Upper lobe of left lung (tissue), 6 donors: ENCODE results near the gene GLRX. TPM values are rescaled to one million over a fixed set of nuclear protein-coding genes. Genes with fewer than 3 reads are reported as not detected.
A peak's percentile ranks its signal among the peaks of the same experiment; 100 is the strongest.
"Not testable (repeated sequence)": the region's sequence is repeated elsewhere in the genome, so short reads cannot be mapped to it uniquely, and the experiment has no call there.

Experiments
- ATAC-seq, 2 donors: fragments of 200-7000 bp; cut with Tn5 transposase; one replicate each; pipeline ENCODE4 v1.9.1; 2022; ENCODE audit warnings: mild to moderate bottlenecking in 2 of 2, moderate library complexity in 2 of 2; ENCODE audit not compliant: low FRiP score in 2 of 2
- DNase-seq, 2 donors: peaks; one replicate each; pipeline ENCODE4 v3.0.0-alpha.2; 2019 to 2020
- H3K27ac ChIP-seq, 4 donors: fragments of 200-600 bp; sonication (generic); one replicate each; pipeline ENCODE4 v1.5.1; 2016 to 2019
- H3K27me3 ChIP-seq, 4 donors: fragments of 200-600 bp; sonication (generic); one replicate each; pipeline ENCODE4 v1.5.1; 2017 to 2019
- H3K36me3 ChIP-seq, 4 donors: fragments of 200-600 bp; sonication (generic); one replicate each; pipeline ENCODE4 v1.5.1; 2016 to 2019
- H3K4me1 ChIP-seq, 4 donors: fragments of 200-600 bp; sonication (generic); one replicate each; pipeline ENCODE4 v1.5.1; 2018 to 2019
- H3K4me3 ChIP-seq, 4 donors: fragments of 200-600 bp; sonication (generic); one replicate each; pipeline ENCODE4 v1.5.1; 2017 to 2019; ENCODE audit warnings: mild to moderate bottlenecking in 2 of 4, moderate library complexity in 1 of 4
- H3K9me3 ChIP-seq, 4 donors: fragments of 200-600 bp; sonication (generic); one replicate each; pipeline ENCODE4 v1.5.1; 2018 to 2019
- EP300 ChIP-seq, 4 donors: sonication (generic); formaldehyde crosslinking; IDR thresholded peaks; one replicate each; pipeline ENCODE4 v1.5.1; 2017; ENCODE audit warnings: antibody characterized with exemption in 4 of 4, control low read depth in 2 of 4
- POLR2A ChIP-seq, 4 donors: fragments of 450-650 bp; IDR thresholded peaks; one replicate each; pipeline ENCODE4 v1.5.1; 2016 to 2017; ENCODE audit warnings: antibody characterized with exemption in 4 of 4, mild to moderate bottlenecking in 2 of 4
- POLR2AphosphoS5 ChIP-seq, 2 donors: sonication (generic); formaldehyde crosslinking; IDR thresholded peaks; one replicate each; pipeline ENCODE4 v1.5.1; 2017; ENCODE audit warnings: antibody characterized with exemption in 2 of 2
- WGBS, 2 donors: methylation state at CpG; one replicate each; pipeline ENCODE4 v1.1.5; 2017 to 2018; 5-methylcytosine and 5-hydroxymethylcytosine counted together
- total RNA-seq, 6 donors: library from RNA; depleted of rRNA in 4 of 6; stranded (reverse); fragments of >200 nt in 4 of 6; gene quantifications; one replicate each; pipeline versions ENCODE4 v1.1.0 to v1.2.1, GENCODE V29; 2016 to 2021
- TF ChIP-seq, protein P1 (sequence below), 6 experiments: fragments of 450-650 bp in 4 of 6; fragments of 200-600 bp in 2 of 6; sonication (generic) in 2 of 6; IDR thresholded peaks; one replicate each; pipeline ENCODE4 v1.5.1; 2016 to 2019; ENCODE audit warnings: antibody characterized with exemption in 6 of 6
- donor health status: DM: no; HTN: no; CAD: no; lungs with moderate emphysema.
- donor health status: DM: no; HTN: yes; CAD: no; lungs with severe emphysema.

Gene GLRX
- total RNA-seq, 6 donors from 2014 or later: 22.0 to 99.9 (median 78.5) TPM

DNA sequence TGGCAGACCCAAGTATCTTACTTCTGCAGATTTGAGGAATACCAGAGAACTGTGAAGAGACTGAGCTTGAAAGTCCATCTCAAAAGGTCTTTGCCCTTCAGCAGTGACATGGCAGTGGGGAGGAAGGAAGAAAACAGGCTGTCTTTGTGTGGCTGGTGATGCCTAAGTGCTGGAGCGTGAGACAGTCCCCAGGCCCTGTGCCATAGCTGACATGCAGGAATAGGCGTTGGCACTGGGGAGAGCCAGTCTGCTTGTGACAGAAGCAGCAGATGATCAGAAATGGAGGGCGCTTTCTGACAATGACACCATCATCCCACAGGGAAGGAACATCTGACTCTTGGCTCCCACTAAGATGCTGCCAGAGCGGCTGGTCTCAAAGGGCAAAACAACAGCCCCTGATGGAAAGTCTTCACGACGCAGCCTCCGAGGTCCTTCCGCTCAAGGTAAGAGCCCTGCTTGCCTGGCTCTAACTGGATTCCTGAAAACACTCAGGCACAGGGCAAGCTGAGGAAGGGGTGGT lies 15.5 kb upstream of the GLRX start:
- Histone ChIP-seq H3K4me3 (no peak overlapping the region), H3K4me1 (peaks cover 44 to 62% (median 50%) of the 10 kb centered on the region in 4 donors), H3K27ac (no peak overlapping the region), H3K9me3 (no peaks in the 10 kb centered on the region), H3K27me3 (no peaks in the 10 kb centered on the region), H3K36me3 (no peaks in the 10 kb centered on the region)
- no peak for ATAC-seq
- WGBS, 2 donors: 97 to 98% methylated on average over 6 to 8 of the region's 8 CpGs
- TF ChIP-seq POLR2A (IDR thresholded peaks at IDR 0.05) (no peak), POLR2AphosphoS5 (IDR thresholded peaks at IDR 0.05) (no peak), EP300 (IDR thresholded peaks at IDR 0.05) (no peak)
- TF ChIP-seq, protein P1, sequence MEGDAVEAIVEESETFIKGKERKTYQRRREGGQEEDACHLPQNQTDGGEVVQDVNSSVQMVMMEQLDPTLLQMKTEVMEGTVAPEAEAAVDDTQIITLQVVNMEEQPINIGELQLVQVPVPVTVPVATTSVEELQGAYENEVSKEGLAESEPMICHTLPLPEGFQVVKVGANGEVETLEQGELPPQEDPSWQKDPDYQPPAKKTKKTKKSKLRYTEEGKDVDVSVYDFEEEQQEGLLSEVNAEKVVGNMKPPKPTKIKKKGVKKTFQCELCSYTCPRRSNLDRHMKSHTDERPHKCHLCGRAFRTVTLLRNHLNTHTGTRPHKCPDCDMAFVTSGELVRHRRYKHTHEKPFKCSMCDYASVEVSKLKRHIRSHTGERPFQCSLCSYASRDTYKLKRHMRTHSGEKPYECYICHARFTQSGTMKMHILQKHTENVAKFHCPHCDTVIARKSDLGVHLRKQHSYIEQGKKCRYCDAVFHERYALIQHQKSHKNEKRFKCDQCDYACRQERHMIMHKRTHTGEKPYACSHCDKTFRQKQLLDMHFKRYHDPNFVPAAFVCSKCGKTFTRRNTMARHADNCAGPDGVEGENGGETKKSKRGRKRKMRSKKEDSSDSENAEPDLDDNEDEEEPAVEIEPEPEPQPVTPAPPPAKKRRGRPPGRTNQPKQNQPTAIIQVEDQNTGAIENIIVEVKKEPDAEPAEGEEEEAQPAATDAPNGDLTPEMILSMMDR (IDR thresholded peaks at IDR 0.05): no peak
- DNase-seq: no peak

DNA sequence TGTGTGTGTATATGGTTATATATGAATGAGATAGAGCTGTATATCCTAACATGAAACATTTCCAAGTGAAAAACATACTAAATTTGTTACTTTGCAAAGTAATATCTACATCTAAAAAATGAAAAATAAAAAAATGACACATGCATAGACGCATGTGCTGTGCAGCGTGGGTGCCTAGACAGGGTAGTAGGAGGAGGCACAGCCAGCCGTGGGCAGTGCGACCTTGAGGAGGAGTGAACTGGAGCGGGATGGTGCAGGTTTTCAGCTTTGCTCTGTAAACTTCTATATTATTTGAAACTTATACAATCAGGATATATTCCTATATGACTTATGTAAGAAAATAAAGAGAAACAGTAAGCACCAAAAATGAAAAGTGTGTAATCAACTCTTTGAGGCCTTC lies 15.0 kb upstream of the GLRX start:
- WGBS, 2 donors: 94% methylated on average over 5 of the region's 5 CpGs
- ATAC-seq: no peak
- Histone ChIP-seq H3K9me3 (no peaks in the 10 kb centered on the region), H3K27me3 (no peaks in the 10 kb centered on the region), H3K4me1 (peaks cover 41 to 57% (median 46%) of the 10 kb centered on the region in 4 donors), H3K27ac (peak overlapping the region in 2 of 4 donors; percentile 92 to 95), H3K4me3 (no peak overlapping the region), H3K36me3 (no peaks in the 10 kb centered on the region)
- DNase-seq: no peak
- TF ChIP-seq EP300 (IDR thresholded peaks at IDR 0.05): no peak
- TF ChIP-seq POLR2A (IDR thresholded peaks at IDR 0.05): no peak

DNA sequence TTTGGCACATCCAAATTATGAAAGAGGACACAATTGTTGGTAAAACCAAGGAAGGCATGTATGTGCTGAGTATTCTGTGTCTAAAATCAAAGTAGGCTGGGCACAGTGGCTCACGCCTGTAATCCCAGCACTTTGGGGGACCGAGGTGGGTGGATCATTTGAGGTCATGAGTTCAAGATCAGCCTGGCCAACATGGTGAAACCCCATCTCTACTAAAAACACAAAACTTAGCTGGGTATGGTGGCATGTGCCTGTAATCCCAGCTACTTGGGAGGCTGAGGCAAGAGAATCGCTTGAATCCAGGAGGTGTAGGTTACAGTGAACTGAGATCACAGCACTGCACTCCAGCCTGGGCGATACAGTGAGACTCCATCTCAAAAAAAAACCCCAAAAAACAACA lies 14.4 kb upstream of the GLRX start:
- peak overlapping the region; percentile 92 to 95 (median 94) for H3K27ac ChIP-seq
- 92 to 93% methylated on average over 4 of the region's 4 CpGs for WGBS, 2 donors
- ATAC-seq: not testable (repeated sequence)

DNA sequence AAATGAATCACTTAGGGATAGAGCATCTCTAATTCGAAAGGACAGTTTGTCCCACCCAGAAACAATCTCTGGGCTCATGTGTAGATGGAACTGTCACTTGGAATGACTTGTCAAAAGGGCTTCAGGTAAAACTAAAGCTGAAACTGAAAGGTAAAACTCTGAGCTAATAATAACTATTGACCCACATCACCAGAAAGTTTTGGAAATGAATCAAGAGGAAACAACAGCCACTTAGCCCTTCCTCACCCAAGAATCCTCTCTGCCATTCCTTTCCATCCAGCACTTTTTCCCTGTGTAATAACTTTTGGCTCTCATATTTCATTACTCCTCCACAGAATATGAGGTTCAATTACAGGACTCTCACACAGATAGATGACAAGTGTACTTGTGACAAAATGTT lies 14.0 kb upstream of the GLRX start:
- Histone ChIP-seq H3K9me3 (no peaks in the 10 kb centered on the region), H3K27ac (peak overlapping the region; percentile 92 to 95 (median 94)), H3K4me3 (no peak overlapping the region), H3K36me3 (no peaks in the 10 kb centered on the region), H3K4me1 (peaks cover 32 to 49% (median 40%) of the 10 kb centered on the region in 4 donors), H3K27me3 (no peaks in the 10 kb centered on the region)
- 67 to 76% methylated on average over 1 of the region's 1 CpG for WGBS, 2 donors
- ATAC-seq (no peak), DNase-seq (no peak)
- TF ChIP-seq, protein P1 (IDR thresholded peaks at IDR 0.05): no peak
- TF ChIP-seq POLR2AphosphoS5 (IDR thresholded peaks at IDR 0.05) (no peak), EP300 (IDR thresholded peaks at IDR 0.05) (no peak), POLR2A (IDR thresholded peaks at IDR 0.05) (no peak)

More for the DNA sequence above, 14.4 kb upstream of the GLRX start:
- not testable (repeated sequence) for H3K36me3 ChIP-seq, DNase-seq, H3K27me3 ChIP-seq, H3K4me3 ChIP-seq, H3K9me3 ChIP-seq
- H3K4me1 ChIP-seq: peaks cover 36 to 52% (median 41%) of the 10 kb centered on the region in 4 donors

DNA sequence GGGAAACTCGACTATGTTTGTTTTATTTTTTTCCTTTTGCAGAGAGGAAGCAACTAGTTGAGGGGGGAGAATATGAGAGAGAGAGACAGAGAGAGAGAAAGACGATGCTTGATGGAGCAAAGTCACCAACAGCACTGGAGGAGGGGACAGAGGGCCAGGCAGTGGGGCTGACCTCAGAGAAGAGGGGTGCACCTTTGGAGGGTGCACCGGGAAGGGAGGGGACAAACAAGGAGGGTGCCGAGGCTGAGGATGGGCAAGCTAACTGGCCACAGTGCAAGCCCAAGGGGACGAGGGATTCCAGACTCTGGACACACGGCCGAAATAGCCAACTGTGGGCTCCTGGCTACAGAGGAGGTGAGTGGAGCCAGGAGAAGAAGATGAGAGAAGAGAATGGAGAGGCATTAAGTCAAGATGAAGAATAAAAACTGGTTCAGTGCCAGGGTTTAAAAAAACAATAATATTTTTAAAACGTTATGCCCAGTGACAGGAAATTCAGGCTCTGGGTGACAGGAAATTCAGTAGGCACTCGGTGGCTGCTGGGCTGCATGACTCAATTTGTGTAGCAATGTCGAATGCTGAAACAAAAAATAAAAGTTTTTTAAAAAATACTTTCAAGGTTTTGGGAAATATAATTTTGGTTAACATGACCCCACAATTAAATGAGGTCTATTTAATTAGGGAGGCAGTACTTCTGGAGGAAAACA lies 13.3 kb upstream of the GLRX start:
- whole genome bisulfite sequencing, 2 donors: 15 to 19% methylated on average over 10 of the region's 10 CpGs
- ATAC-seq (peak in 1 of 2 donors; percentile 24), DNase-seq (no peak)
- Histone ChIP-seq H3K27ac (peak overlapping the region; percentile 92 to 95 (median 94)), H3K4me1 (peaks cover 27 to 42% (median 35%) of the 10 kb centered on the region in 4 donors), H3K36me3 (no peaks in the 10 kb centered on the region), H3K4me3 (peak overlapping the region in 3 of 4 donors; percentile 45 to 55 (median 52)), H3K27me3 (no peaks in the 10 kb centered on the region), H3K9me3 (no peaks in the 10 kb centered on the region)
- TF ChIP-seq POLR2AphosphoS5 (IDR thresholded peaks at IDR 0.05) (no peak), EP300 (IDR thresholded peaks at IDR 0.05) (no peak), POLR2A (IDR thresholded peaks at IDR 0.05) (no peak)
- TF ChIP-seq, protein P1 (IDR thresholded peaks at IDR 0.05): no peak
